GM18519 (cell line): ENCODE results near the gene TMEM208.
A peak's percentile ranks its signal among the peaks of the same experiment; 100 is the strongest.

Source experiments
- ATAC-seq: cut with Tn5 transposase; IDR thresholded peaks from one replicate; pipeline ENCODE4 v1.9.1; 2021; ENCODE audit warnings: mild to moderate bottlenecking, moderate library complexity; ENCODE audit not compliant: unreplicated experiment, low FRiP score

The TMEM208 gene

GRCh38 chr16:67191411-67191994, 35.4 kb upstream of the TMEM208 start:
- no peak for ATAC-seq

DNA sequence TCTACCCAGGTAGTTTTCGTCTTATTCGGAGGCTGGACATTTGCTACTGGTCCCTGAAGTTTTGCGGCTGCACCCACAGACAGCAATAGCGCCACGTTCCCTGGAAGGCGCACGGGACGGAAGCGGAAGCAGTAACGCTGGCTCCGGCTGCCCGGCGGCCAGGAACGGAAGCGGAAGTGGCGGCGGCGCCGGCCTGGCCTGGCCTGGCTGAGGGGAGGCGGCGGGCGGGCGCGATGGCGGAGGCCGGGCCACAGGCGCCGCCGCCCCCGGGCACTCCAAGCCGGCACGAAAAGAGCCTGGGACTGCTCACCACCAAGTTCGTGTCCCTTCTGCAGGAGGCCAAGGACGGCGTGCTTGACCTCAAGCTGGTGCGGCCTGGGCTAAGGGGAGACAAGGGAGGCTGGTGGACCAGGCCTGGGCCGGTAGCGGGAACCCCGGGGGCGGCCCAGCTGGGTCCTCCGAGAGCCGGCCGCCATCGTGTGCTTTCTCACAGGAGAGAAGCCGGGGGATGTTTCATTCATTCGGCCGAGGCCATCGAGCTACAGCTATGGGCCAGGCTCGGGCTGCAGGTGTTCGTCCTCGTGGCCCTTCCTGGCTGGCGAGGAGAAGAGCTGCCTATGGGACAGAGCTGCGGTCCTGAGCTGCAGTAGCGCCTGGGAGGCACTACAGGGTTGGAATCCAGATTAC, 34.8 kb upstream of the TMEM208 start, which contains the start of gene E2F4:
E2F4 (plus strand) TSS at position 161 of the 687 bp plus-strand sequence; CDS start at position 234, 73 bp downstream.
- peak; percentile 68 for ATAC-seq

DNA sequence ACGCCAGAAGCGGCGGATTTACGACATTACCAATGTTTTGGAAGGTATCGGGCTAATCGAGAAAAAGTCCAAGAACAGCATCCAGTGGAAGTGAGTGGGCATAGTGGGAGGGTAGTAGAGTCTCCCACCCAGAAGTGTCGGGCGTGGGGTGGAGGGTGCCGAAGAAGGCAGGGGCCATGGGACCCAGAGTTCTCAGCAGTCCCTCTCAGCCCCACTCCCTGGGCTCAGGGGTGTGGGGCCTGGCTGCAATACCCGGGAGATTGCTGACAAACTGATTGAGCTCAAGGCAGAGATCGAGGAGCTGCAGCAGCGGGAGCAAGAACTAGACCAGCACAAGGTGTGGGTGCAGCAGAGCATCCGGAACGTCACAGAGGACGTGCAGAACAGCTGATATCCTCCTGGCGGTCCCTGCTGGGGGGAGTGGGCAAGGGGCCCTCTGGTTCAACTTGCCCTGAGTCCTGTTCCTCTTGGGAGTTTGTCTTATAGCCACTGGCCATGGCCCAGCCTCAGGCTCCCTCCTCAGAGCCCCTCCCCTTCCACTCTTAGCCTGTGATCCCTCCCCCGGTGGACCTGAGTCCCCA, 34.1 kb upstream of the TMEM208 start:
- ATAC-seq = no peak

GRCh38 chr16:67193536-67193935, 33.4 kb upstream of the TMEM208 start:
- no peak for ATAC-seq

GRCh38 chr16:67194260-67194659, 32.7 kb upstream of the TMEM208 start:
- ATAC-seq = no peak

DNA sequence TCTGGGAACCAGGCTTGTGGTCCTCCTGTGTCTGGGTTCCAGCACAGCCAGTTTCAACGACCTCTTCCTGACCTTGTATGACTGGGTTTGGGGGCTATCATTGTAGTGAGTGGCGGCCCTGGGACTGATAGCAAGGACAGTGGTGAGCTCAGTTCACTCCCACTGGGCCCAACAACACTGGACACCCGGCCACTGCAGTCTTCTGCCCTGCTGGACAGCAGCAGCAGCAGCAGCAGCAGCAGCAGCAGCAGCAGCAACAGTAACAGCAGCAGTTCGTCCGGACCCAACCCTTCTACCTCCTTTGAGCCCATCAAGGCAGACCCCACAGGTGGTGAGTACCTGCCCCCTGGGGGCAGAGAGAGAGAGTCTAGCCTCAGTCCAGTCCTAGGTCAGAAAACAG, 31.3 kb upstream of the TMEM208 start:
- ATAC-seq = no peak

DNA sequence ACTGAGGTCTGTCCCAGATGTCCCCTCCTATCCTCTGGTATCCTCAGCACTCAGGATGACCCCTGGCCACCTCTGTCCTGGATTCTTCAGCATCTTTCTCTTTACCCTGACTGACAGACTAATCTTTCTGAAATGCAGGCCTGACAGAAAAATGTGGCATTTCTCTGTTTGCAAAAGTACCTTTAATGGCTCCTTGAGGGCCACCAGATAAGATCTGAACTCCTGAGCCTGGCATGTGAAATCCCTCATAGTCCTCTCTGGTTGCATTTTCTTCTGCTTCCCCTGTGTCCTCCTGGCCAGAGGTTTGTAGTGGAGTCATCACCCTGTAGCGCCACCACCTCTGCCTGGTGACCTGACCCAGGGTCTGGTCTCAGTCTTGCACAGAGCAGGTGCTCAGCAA, 30.0 kb upstream of the TMEM208 start:
- ATAC-seq = no peak

- no peak for ATAC-seq
Measured at GRCh38 chr16:67197704-67198103, 29.2 kb upstream of the TMEM208 start.

GRCh38 chr16:67198238-67198734, 28.6 kb upstream of the TMEM208 start:
- ATAC-seq = no peak

DNA sequence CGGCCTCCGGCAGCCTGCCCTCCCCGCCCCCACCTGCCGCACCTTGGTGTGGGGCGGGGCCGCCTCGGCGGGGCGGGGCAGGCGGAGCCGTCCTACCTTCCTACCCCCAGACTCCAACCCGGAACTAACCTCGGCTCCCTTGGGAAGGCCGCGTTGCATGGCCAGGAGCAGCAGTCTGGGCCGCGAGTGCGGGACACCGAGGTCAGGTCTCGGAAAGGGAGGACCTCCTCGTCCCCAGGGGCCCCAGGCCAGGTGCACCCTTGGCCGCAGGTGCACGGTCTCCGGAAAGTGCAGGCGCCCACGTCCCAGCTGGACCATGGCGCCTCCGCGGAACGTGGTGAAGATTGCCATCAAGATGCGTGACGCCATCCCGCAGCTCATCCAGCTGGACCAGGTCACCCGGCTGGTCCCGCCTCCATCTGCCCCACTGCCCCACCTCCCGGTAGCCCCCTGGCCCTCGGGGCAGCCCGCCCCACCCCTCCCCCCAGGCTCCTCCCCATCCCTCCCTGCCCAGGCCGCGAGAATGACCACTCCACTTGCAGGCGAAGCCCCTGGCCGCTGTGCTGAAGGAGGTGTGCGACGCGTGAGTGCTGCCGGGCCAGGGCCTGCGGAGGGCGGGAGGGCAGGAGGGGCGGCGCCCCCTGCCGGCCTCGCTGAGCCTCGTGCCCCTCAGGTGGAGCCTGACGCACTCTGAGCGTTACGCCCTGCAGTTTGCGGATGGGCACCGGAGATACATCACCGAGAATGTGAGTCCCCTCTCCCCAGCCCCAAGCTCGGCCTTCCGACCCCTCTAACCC, 27.7 kb upstream of the TMEM208 start, which contains the start of gene ELMO3:
ELMO3 (plus strand) TSS at position 121 of the 797 bp plus-strand sequence; CDS start at position 317, 196 bp downstream.
- no peak for ATAC-seq

DNA sequence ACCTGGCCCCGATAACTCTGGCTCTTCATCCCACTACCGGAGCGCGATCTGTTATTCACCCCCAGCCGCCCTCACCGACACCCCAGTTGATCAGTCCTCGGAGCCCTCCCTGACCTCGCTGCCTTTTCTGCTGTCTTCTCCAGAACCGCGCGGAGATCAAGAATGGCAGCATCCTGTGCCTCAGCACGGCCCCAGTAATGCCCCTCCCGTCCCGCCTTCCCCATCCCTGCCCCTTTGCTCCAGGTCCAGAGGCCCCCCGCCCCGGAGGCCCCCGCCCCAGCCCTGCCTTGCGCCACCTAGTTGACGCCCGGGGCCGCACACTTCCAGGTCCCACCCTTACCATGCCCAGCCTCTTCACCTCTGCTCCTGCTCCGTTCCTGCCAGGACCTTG, 27.1 kb upstream of the TMEM208 start:
- no peak for ATAC-seq

DNA sequence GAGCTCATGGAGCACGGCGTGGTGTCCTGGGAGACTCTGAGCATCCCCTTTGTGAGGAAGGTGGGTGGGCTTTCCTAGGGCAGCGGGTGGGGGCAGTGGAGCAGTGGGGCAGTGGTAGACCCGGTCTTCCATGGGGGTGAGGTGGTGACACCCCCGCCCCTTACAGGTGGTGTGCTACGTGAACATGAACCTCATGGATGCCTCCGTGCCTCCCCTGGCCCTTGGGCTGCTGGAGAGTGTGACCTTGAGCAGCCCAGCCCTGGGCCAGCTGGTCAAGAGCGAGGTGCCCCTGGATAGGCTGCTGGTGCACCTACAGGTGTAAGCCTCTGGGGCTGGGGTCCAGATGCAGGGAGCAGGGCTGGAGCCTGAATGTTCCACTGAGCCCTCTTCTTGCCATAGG, 26.4 kb upstream of the TMEM208 start:
- no peak for ATAC-seq

GRCh38 chr16:67201411-67202345, 25.3 kb upstream of the TMEM208 start:
- ATAC-seq = no peak

- ATAC-seq = no peak
Measured at GRCh38 chr16:67202426-67202825, 24.5 kb upstream of the TMEM208 start.

- ATAC-seq = no peak
Measured at GRCh38 chr16:67202956-67203493, 23.9 kb upstream of the TMEM208 start.

DNA sequence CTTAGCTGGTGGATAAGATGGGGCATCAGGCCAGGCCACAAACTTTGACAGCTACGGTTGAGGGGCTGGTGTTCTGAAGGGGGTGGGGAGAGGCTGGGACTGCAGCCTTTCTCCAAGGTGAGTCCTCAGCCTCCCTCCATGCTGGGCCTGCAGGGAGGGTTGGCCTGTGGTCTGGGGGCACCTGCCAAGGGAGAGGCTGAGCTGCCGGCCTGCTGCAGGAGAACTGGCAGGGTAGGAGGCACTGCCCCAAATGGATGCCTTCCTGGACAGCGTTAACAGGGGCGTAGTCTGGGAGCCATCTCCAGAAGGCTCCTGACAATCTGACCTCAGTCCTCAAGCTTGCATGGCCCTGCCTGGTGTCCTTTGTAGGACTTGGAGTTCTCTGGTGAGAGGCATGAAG, 22.9 kb upstream of the TMEM208 start:
- ATAC-seq = no peak

- ATAC-seq = no peak
Measured at GRCh38 chr16:67206129-67206837, 20.6 kb upstream of the TMEM208 start.

GRCh38 chr16:67206838-67207248, 20.1 kb upstream of the TMEM208 start:
- no peak for ATAC-seq
